ENCODE measurements around the gene RAB42.
"Not testable (repeated sequence)": the region's sequence is repeated elsewhere in the genome, so short reads cannot be mapped to it uniquely, and the experiment has no call there.

The RAB42 gene

GRCh38 chr1:28560886-28561285, 31.2 kb upstream of the RAB42 start:
- DNase-seq (ENCODE audit: extremely low read depth, insufficient read length), result no peak
- Histone ChIP-seq H3K27me3 (replicated peaks; ENCODE audit: control insufficient read depth, insufficient read depth, low read length) (no peaks in the 10 kb centered on the region), H3K36me3 (ENCODE audit: control insufficient read depth, insufficient read depth, low read length) (peaks cover 8% of the 10 kb centered on the region), H3K4me3 (replicated peaks; ENCODE audit: low read depth, low read length) (no peak overlapping the region)
- TF ChIP-seq CTCF (IDR thresholded peaks at IDR 0.05; ENCODE audit: insufficient read depth, low read length, poor library complexity, severe bottlenecking), result no peak

- DNase-seq (ENCODE audit: extremely low read depth, insufficient read length), result no peak
- no peaks in the 10 kb centered on the region for H3K27me3 ChIP-seq (replicated peaks; ENCODE audit: control insufficient read depth, insufficient read depth, low read length)
- TF ChIP-seq CTCF (IDR thresholded peaks at IDR 0.05; ENCODE audit: insufficient read depth, low read length, poor library complexity, severe bottlenecking), result no peak
- H3K36me3 ChIP-seq (ENCODE audit: control insufficient read depth, insufficient read depth, low read length), result peaks cover 11% of the 10 kb centered on the region
- H3K4me3 ChIP-seq (replicated peaks; ENCODE audit: low read depth, low read length), result no peak overlapping the region
These were observed 27.8 kb upstream of the RAB42 start for GRCh38 chr1:28564310-28564709.

GRCh38 chr1:28565040-28565439, 27.0 kb upstream of the RAB42 start:
- H3K4me3 ChIP-seq (replicated peaks; ENCODE audit: low read depth, low read length), result no peak overlapping the region
- no peaks in the 10 kb centered on the region for H3K27me3 ChIP-seq (replicated peaks; ENCODE audit: control insufficient read depth, insufficient read depth, low read length)
- TF ChIP-seq CTCF (IDR thresholded peaks at IDR 0.05; ENCODE audit: insufficient read depth, low read length, poor library complexity, severe bottlenecking), result no peak
- peaks cover 11% of the 10 kb centered on the region for H3K36me3 ChIP-seq (ENCODE audit: control insufficient read depth, insufficient read depth, low read length)
- DNase-seq (ENCODE audit: extremely low read depth, insufficient read length), result no peak

GRCh38 chr1:28565726-28566125, 26.3 kb upstream of the RAB42 start:
- TF ChIP-seq CTCF (IDR thresholded peaks at IDR 0.05; ENCODE audit: insufficient read depth, low read length, poor library complexity, severe bottlenecking), result no peak
- DNase-seq (ENCODE audit: extremely low read depth, insufficient read length), result no peak
- Histone ChIP-seq H3K4me3 (replicated peaks; ENCODE audit: low read depth, low read length) (no peak overlapping the region), H3K27me3 (replicated peaks; ENCODE audit: control insufficient read depth, insufficient read depth, low read length) (no peaks in the 10 kb centered on the region), H3K36me3 (ENCODE audit: control insufficient read depth, insufficient read depth, low read length) (peaks cover 10% of the 10 kb centered on the region)

- no peak for DNase-seq (ENCODE audit: extremely low read depth, insufficient read length)
- Histone ChIP-seq H3K27me3 (replicated peaks; ENCODE audit: control insufficient read depth, insufficient read depth, low read length) (no peaks in the 10 kb centered on the region), H3K36me3 (ENCODE audit: control insufficient read depth, insufficient read depth, low read length) (peaks cover 11% of the 10 kb centered on the region), H3K4me3 (replicated peaks; ENCODE audit: low read depth, low read length) (no peak overlapping the region)
- no peak for TF ChIP-seq CTCF (IDR thresholded peaks at IDR 0.05; ENCODE audit: insufficient read depth, low read length, poor library complexity, severe bottlenecking)
These were observed 25.1 kb upstream of the RAB42 start for GRCh38 chr1:28566931-28567330.

- Histone ChIP-seq H3K27me3 (replicated peaks; ENCODE audit: control insufficient read depth, insufficient read depth, low read length) (no peaks in the 10 kb centered on the region), H3K36me3 (ENCODE audit: control insufficient read depth, insufficient read depth, low read length) (peaks cover 8% of the 10 kb centered on the region), H3K4me3 (replicated peaks; ENCODE audit: low read depth, low read length) (no peak overlapping the region)
- no peak for TF ChIP-seq CTCF (IDR thresholded peaks at IDR 0.05; ENCODE audit: insufficient read depth, low read length, poor library complexity, severe bottlenecking)
- DNase-seq (ENCODE audit: extremely low read depth, insufficient read length), result no peak
These were observed 20.2 kb upstream of the RAB42 start for GRCh38 chr1:28571911-28572310.

GRCh38 chr1:28572891-28573290, 19.2 kb upstream of the RAB42 start:
- not testable (repeated sequence) for H3K27me3 ChIP-seq (replicated peaks; ENCODE audit: control insufficient read depth, insufficient read depth, low read length); H3K4me3 ChIP-seq (replicated peaks; ENCODE audit: low read depth, low read length); DNase-seq (ENCODE audit: extremely low read depth, insufficient read length)
- H3K36me3 ChIP-seq (ENCODE audit: control insufficient read depth, insufficient read depth, low read length), result peaks cover 10% of the 10 kb centered on the region

All from GM06990 (cell line).